Fibroblast of skin of abdomen (primary cell): ENCODE measurements around the gene CCNL1.

Experiments used
- DNase-seq: peaks from one replicate; pipeline ENCODE4 v3.0.0-alpha.2; 2013

CCNL1 gene

DNA sequence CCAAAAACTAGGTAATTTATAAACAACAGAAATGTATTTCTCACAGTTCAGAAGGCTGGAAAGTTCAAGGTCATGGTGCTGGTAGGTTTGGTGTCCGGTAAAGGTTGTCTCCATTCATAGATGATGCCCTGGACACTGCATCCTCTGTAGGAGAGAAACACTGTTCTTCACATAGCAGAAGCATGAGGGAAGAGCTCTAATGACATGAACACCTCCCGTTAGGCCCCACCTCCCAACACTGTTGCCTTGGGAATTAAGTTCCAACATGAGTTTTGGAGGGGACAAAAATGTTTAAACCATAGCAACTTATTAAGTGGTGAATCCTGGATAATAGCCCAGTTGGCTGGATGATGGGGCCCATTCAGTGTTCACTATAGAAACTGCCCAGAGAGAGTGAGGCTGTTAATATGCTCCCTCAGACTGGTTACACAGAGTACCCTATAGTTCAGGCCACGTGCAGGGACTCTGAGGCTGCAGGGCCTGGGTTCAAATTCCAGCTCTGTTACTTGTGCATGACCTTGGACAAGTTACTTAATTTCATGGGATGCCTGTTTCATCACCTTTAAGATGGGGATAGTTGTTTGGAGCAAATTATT, 37.0 kb downstream of the CCNL1 start:
- no peak for DNase-seq

DNA sequence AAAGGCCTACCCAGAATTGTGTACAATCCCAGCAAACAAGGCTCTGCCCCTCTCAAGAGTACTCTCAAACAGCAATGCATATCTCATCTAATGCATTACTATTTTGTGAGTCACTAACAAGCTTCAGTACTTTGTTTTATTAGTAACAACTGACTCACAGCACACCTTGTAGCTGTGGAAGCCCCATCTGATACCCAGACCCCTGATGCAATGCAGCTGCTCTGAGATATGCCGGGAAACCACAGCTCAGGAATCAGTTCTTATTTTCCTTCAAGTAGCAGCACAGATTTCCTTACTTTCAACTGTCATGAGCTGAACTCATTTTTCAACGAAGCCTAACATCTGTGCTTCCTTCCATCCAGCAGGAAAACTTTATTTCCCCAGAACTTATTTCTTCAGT, 37.8 kb downstream of the CCNL1 start:
- DNase-seq = peak; percentile 94

DNA sequence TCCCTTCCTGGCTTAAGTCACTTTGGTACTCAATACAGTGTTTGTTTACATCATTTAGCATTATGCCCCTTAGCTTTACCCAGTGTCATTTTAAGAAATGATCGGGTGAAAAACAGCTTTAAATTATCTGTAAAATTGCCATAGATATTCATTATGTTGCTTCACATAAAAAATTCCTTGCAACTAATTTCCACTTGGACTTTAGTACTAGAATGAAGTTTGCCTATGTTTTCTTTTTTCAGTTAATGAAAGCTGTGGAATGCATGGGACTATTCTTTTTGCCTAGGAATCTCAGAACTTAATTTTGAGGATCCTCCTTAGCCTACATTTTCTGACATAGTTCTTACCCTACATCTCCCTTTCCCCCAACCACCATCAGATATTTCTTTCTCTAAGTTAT, 38.4 kb downstream of the CCNL1 start:
- DNase-seq = no peak

DNA sequence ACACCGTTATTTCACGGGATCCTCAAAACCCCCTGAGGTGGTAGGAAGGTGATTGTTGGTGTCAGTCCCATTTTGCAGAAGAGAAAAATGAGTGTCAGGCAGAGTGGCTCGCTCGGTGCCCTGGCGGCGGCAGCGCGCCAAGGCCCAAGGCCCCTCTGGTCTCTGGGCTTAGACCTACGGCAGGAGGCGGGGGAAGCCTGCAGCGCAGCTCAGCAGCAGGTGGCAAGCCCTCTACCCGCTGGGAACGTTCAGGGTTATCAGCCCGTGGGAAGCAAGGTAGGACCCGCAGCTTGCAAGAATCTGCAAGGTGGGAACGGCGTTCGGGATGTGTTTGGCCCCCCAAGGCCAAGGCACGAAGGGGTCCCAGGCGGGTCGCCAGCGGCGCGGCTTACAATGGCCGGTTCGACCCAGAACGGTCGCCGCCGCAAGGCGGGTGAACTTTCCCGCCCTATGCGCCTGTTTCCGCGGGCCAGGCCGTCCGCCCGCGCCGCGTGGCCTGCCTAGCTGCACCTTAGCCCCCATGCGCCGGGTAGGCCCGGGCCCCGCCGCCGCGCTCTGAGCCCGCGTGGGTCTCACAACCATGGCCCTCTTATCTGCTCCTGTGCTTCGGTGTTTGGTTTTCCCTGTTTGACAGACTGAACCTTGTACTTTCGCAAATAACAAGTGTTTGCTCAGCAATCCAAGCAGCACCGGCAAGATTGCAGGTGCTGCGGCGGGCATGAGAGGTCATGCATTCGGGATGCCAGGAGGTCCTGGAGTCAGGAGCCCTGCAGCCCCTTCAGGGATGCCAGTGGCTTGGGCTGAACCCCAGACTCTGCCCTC, 39.7 kb downstream of the CCNL1 start:
- DNase-seq = no peak

DNA sequence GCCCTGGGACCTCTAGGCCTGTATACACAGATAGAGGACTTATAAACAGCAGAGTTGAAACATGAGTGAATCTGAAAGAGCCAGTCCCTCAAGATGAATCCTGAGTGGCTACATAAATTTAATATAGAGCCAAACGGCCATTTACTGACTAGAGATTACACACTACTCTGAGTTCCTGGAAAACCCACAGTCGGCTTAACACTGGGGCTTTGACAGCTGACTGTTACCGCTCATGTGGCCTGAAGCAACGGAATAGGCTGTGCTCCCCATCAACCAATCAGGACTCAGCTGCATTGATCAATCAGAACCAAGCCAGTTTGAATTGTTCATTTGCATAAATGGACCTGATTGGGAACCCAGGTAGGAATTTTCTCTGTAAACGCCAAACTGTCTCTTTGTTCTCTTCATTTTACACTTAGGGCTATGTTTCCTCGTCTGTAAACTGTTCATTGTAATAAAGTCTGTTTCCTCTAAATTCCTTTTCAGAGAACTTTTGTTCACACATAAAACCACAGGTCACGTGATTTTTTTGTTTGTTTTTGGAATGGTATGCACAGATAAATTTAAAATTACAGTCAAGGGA, 40.5 kb downstream of the CCNL1 start:
- no peak for DNase-seq

DNA sequence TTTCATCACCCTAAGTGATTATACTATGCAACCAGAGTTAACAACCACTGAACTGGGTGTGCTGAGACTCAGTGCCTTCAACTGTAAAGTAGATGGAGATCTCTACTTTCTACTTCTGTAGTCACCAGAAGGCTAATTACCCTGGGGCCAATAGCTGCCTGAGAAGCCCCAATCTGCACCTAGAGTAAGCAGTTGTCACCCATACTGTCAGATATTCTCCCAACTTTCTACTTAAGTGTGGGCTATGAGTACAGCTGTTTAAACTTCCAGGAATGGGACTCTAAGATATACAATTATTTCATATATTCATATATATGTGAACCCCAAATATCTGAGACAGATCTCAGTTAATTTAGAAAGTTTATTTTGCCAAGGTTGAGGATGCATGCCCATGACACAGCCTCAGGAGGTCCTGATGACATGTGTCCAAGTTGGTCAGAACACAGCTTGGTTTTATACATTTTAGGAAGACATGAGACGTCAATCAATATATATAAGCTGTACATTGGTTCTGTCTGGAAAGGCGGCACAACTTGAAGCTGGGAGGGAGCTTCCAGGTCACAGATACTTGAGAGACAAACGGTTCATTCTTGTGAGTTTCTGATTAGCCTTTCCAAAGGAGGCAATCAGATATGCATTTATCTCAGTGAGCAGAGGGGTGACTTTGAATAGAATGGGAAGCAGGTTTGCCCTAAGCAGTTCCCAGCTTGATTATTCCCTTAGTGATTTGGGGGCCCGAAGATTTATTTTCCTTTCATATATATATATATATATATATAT, 41.9 kb downstream of the CCNL1 start:
- DNase-seq = no peak

DNA sequence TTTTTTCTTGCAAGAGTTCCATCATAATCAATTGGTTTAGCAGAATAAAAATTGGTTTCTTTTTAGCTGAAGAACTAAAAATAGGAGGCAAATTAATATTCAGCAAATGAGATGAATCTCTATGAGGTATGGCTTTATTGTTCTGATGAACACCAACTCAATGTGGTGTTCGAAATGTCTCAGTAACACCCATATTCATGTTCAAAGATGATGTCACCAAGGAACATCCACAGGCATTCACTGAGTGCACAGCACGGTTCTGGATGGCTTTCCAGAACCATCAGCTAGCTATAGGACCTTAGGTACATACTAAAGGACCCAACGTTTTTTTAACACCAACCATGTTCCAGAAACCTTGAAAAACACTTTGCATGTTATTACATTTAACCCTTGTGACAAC, 42.7 kb downstream of the CCNL1 start:
- DNase-seq = no peak

DNA sequence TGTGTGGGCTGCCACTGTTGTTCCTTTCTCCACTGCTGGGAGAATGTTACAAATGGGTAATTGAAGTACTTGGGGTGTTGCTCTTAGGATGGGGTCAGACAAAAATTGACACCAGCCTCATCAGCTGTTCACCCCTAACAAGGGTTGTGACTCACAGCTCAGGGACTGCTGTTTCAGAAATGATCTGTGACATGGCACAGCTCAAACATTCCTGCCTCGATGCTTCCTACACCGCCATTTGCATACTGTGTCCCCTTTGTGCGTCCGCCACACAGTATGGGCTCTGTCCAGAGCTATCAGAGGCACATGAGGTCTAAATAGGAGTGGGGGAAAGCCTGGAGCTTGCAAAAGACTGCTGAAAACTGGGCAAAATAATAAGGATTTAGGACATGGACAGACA, 43.9 kb downstream of the CCNL1 start:
- no peak for DNase-seq

DNA sequence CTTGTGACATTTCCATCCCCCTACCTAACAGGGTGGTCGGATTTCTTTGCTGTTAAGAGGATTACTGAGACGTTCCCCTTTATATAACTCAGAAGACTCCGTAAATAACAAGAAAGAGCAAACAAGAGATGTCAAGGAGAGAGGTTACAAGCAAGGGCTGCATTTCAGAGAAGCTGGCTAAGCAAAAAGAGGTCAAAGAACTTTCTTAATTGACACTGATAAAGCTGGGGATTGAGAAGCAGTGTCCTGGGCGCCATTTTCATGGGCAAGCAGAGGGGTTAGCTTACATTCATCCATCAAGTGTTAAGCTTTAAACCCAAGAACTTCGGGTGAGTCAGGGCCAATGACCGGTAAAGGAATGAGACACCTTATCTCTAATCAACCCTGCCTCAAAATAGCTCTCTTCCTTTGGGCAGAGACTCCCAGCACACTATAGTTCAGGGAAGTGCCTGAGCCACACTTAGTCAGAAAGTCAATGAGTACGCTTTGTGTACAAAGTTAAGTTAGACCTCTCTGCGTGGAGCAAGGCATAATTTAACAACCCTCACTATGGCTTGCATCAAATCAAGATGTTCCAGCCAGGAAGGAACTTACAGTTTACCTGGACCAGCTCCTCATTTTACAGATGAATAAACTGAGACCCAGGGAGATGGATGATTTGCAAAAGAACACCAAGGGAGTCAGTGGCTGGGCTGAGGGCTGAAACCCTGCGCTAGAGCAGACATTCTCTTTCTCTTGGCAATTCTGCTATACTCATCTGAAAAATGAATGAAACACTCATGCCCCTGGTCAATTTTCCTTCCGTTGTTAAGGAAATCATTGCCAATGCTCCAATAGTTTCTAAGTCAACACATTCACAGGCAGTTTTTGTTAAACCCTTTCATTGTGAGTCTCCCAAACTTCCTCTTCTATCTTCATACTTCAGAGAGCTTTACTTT, 44.6 kb downstream of the CCNL1 start:
- DNase-seq = no peak

DNA sequence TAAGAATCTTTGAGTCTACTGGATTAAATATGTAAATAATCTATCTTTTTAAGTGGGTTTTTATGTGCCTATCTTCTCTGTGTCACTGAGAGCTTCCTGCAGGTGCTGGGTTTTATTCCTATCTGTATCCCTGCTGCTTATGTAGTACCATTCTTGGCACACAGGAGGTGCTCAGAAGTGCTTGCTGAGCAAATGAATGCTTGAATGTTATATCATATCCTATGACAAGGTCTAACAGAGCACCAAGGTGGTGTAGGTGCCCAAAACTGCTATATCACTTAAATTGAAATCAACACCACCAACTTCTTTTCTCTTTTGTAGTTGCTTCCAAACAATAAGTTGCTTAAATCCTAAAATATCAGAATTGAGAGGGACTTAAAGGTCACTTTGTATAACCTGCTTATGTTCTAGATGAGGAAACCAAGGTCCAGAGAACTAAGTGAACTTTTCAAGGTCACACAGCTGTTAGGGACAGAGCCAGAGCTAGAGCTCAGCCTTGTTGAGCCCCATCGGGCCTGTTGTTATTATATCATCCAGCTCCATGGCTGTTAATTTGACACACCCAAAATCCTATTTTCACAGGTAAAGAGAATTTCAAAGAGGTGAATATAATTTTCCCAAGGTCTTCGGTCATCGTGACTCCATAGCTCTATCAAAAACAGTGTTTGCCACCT, 46.0 kb downstream of the CCNL1 start:
- no peak for DNase-seq

DNA sequence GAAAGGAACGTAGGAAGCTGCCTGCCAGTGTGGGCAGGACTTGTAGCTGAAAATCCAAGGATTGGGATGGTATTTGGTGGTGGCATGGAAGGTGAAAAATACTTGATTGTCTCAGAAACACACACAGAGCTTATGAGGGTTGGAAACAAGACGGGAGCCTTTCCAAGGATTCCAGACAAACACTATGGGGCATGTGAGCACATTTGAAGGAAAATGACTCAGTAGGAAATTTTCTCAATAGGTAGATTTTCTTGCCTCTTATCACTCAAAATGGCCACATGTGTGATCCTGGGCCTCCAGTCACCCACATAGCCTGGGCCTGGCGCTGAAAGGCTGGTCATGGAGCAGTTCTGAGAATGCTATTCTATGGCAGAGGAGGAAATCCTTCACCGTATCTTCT, 47.4 kb downstream of the CCNL1 start:
- DNase-seq = no peak

DNA sequence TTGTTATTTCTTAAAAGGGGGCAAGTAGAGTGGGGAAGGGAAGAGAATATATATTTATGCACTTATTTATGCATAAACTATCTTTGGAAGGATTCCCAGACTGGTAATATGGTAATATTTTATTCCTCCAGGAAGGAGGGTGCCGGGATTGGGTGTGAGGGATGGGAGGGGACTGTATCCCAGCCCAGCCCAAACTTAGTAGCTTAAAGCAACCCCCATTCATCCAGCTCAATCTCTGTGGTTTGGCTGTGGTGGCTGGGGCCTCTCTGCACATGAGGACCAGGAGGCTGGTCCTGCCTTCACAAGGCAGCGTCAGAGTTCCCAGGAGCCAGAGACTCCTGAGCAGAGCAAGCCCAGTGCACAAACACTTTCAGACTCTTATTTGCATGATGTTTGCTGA, 48.4 kb downstream of the CCNL1 start:
- DNase-seq = no peak

DNA sequence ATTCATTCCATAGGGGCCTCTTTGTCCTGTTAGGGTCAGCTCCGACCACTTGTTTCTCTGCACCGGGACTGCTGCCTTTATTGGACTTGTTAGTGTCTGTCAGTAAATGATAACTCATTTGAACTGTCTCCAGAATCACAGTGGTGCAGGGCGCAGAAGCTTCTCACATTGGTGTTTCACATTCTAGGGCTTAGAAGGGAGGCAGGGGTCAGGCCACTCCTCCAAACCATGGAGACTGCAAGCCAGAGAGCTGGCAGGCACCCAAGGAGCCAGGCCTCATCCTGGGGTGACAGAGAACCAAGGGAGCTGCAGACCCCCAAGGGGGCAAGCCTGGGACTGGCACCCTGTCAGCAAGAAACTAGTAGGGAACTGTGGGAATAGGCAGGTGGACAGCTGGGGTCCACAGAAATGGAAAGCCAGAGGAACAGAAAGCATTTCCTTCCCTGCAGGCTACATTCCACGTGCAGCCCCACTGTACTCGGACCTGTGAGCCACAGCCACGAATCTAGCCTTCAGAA, 49.1 kb downstream of the CCNL1 start:
- DNase-seq = no peak

DNA sequence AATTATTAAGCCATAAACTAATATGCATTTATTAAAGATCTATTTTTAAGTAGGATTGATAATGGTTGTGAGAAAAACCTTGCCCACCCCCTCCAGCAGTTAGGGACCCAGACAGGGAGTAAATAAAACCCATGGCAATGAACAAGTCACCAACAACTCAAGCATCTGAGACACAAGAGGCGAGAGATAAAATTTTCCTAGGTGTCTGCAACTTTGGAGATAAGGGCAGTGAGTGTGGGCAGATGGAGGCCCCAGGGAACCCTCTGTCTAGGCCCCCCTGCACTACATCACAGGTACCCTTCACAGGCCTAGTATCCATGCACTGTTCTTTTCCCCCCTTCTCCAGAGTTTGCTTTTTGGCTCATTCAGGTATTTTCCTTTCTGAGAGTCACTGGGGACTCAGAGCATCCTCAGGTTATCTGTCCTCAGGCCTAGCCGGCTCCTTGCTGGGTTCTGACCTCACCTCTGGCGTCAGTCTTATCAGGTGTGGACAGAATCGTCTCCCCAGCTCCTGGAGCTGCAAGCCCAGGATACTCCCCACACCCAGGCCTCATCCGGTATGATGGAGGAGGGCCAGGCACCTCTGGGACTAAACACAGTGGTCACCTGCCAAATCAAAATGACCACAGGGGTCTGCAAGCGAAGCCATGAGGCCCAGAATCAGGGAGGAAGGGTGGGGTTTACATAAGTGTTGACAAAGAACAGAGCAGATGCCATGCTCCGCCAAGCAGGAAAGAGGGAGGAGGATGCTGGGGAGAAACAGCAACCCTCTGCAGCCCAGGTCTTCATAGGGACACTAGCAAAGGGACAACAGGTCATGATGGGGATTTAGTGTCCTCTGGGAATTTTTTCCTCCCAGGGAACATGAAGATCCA, 50.4 kb downstream of the CCNL1 start:
- DNase-seq = no peak

DNA sequence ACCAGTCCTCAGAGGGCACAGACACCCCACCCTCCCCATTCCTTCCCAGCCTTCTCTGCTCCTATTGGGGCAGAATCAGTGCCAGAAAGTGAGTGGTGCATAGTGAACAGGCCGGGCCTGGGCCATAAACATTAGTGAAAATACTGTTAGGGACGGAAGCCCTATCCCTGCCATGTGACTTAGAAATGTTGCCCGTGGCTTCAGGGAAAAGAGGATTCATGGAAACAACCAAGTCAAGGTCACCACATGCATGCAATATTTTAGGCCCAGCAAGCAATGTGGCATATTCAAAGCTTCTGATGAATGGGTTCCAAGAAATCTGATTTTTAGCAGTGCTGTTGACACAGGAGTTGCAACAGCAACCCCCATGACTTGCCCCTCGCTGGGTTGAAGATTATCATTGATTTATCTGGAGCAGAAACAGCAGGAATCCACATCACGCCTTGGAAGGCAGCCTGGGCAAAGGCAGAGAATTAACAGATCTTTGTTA, 52.3 kb downstream of the CCNL1 start:
- no peak for DNase-seq

DNA sequence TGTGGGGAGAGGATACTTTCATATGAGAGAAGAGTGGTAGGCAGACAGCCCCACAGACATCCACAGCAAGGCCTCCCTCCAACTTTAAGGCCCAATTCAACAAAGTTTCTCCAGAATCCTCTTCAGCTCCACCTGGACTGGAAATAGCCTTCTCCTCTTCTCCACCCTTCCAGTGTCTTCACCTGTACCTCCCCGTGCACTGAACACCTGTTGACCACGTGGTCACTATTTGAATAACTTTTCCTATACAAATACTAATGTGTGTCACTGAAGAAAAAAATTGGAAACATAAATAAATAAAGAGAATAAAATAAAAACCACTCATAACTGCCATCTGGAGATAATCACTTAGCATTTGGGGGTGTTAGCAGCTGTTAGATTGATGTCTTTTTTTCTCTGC, 52.9 kb downstream of the CCNL1 start:
- no peak for DNase-seq

DNA sequence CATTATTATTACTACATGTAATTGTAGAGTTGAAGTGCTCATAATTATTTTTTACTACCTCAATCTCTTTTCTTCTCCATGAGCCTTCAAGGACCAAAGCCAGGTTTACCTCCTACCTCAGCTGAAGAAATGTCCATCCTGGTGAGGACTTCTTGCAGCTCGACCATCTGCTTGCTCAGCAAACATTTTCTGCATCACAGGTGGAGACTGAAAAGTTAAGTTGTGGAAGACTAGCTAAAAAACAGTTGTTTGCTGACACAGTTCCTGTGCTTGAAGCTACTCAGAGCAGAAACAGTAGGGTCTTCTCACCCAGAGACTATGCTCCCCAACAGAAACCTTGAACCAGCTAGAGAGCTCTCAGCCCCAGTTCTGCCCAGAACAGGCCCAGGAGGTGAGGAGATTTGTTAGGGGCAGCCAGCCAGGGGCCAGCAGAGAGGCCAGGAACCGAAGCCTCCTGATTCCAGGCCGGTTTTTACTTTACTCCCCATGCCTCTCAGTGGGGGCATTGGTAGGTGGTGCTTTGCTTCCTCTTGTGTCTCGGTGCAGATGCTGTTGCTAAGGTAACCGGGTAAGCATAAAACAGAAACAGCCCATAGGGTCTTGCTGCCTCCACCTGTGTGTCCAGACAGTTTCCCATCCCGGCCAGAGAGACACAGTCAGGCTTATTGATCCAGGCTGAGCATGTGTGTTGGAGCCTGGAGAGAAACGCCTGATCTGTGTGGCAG, 54.9 kb downstream of the CCNL1 start:
- DNase-seq = no peak

DNA sequence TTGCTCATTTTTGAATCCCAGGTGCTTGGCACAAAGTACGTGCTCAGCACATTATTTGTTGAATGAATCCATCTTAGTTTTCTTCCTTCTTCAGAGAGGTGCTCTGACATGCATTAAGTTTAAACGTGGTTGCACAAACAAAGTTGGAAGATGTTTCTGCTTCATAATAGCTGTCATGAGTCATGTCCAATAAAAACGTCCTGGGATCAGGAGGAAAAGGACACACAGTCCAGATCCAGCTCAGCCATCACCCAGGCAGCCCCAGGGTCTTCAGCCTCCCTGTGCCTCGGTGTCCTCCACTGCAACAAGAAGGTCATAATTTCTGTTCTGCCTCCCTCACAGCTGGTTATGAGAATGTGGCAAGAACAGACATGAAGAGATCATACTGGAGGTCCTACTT, 55.4 kb downstream of the CCNL1 start:
- DNase-seq = no peak

DNA sequence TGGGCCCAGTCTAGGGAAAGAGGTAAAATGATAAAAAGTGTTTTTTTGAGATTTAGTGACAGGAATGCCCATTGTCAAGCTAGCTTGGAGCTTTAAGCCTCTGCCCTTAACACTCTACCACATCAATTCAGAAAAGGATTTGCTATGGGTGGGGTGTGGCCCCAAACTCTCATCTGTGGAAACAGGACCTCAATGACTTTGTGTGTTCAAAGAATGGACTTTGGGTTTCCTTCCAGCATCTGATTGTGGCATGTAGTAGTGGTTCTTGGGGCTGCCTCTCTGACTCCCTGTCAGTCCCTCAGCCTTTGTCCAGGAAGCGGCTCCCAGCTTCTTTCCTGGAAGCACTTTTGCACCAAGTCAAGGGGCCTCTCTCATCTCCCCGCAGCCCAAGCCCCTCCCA, 56.1 kb downstream of the CCNL1 start:
- DNase-seq = no peak
